GM21529 (cell line): ENCODE data around the gene PPP2R5D.
A peak's percentile ranks its signal among the peaks of the same experiment; 100 is the strongest.

Experiments used
- ATAC-seq: cut with Tn5 transposase; IDR thresholded peaks from one replicate; pipeline ENCODE4 v1.9.1; 2021; ENCODE audit not compliant: unreplicated experiment

PPP2R5D gene

DNA sequence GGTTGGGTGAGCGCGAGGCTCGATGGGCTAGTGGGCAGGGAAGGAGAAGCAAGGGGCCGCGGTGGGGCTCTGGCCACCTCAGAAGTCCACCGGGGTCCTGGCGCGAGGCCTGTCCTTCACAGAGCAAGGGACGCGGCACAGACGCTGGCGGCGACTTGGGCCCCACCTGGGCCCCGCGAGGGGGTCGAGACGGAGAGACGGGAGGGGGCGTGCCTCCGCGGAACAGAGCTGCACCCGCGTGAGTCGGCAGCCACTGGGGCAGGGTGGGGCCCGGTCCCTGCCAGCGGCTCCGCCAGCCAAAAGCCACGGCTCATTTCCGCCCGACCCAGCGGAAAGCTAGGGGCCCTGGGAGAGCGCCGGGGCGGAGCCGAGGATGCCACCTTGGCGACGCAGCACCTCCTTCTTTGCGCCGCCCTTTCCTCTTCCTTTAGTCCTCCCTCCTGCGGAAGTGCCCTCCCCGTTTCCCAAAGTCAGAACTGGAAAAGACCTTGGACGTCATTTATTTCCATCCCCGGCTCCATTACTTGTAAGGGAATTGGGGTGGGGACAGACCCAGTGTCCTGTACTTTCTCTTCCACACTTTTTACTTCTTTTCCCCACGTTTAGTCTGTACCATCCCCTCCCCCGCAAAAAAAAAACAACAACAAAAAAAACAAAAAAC is 69.3 kb downstream of the PPP2R5D start, which contains the start of gene CUL7:
Gene CUL7 (minus strand): TSS at position 307 of the 661 bp plus-strand sequence. CDS start 1,063 bp downstream, outside the sequence.
- peak; percentile 88 for ATAC-seq

DNA sequence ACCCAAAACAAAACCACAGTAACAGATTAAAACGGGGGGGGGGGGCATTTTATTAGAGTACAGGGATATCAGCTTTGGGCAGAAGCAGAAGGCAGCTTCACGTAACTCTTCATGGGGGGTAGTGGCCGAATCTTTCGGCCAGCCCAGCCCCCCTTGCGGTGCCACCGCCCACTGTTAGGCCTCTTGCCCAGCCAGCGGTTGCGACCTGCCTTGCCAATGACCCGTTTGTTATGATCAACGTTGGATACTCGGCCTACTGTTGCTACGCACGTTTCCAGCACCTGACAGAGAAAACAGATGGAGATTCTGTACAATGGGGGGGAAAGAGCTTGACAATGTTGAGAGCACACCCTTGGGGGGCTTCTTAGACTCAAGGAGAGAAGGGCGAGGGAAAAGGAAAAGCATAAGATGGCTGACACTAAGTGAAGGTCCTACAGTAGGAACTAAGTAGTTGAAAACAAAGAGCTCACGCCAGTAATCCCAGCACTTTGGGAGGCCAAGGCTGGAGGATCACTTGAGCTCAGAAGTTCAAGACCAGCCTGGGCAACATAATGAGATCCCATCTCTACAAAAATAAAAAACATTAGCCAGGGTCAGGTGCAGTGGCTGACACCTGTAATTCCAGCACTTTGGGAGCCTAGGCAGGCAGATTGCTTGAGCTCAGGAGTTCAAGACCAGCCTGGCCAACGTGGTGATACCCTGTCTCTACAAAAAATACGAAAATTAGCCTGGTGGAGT is 70.0 kb downstream of the PPP2R5D start:
- no peak for ATAC-seq

DNA sequence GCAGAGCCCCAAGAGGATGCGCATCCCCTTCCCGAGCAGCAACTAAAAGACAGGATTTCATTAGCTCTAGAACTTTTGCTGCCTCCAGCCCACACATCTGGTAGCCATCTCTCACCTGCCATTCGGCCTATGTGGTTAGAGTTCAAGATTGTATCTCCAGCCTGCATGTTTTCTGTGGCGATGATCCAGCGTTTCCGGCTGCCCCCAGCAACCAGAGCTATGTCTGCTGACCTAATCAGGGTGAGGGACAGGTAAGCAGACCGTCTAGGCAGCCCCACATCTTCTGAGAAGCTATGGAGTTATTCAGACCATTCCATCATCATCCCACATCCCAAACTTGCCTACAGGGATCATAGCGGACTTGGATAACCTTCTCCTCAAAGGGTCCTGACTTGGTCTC is 71.6 kb downstream of the PPP2R5D start:
- no peak for ATAC-seq

DNA sequence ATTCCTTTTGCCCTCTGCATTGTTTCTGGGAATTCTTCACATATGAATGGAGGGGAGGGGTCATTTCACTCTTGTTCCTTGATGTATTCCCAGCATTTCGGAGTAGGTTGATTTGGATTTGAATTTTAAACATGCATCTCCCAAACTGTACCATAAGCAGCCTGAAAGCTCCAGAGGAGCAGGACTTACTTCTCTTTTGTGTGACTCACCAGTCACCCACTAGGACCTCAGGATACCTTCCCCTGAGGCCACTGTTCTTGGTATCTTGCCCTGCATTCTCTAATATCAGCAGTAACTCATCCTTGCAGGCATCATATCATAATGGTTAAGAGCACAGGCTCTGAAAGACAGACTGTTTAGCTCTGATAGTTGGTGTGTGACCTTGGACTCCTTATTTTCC is 74.2 kb downstream of the PPP2R5D start:
- ATAC-seq: no peak

DNA sequence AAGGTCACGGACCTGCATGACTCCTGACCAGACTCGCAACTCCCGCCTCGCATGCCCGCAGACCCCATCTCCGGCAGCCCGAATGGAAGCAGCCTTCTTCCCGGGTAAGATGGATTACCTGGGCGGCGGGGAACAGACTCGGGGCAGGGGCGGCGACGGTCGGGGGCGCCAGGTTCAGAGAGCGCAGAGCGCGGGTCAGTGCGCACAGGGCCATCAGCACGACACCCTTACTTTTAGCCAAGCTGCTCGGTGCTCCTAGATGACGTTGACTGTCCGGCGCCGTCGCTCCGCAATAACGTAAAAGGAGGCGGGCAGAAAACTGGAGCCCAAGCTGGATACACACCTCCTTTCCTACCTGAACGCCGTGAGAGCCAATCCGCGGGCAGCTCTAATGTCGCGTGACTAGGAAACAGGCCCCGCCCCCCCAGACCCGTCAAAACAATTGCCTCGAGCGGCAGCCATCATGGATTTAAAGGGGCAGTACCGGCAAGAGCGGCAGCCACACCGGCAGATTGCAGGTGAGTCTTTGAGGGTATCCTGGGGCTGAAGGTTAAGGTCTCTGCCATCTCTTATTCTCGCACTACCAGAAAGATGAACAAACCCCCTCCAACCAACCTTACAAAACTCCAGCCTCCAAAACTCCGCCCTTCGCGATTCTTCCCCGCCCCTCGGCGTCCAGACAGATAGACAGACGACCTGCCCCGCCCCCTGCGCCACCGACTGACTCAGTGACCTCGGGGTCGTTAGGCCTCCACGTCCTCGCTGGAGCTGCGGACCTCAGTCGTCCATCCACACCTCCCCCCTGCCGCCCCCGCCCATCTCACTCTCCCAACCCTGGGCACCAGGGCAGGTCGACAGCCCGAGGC is 75.0 kb downstream of the PPP2R5D start, which contains the start of the genes KLC4 and MRPL2:
Gene KLC4 (plus strand): TSS at position 464 of the 866 bp plus-strand sequence. CDS start 1,705 bp downstream, outside the sequence.
Gene MRPL2 (minus strand): TSS at position 267 of the 866 bp plus-strand sequence. CDS start 53 bp downstream, at position 214.
- ATAC-seq: peak; percentile 85

DNA sequence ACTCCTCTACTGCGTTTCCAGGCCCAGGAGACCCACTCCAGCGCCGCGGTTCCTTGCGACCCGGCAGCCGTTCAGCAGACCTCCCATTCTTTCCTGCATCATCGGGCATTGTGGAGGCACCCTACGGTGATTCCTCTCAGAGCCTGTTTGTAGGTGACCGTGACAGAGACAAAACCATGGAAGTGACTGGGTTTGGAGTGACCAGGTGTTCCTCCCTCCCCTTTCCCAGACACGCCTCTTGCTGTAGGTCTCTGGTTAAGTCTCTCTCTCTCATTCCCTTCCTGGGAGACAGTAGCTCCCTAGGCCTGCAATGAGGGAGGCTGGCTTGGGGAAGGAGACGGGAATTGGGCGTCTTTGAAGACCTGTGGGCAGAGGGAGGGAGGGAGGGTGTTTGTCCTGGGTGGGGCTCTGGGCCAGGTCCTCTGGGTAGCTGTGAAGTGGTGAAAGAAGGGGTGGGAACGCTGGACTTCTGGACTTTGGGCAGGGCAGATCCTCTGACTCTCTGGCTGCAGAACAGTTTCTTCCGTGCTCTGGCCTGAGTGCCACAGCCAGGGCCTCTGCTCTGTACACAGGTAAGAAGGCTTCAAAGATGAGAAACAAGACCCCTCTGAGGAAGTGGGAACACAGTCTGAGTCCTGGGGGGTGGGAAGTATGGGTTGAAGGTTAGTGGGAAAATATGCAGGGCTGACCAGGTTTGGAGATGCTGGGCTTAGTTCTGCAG is 75.8 kb downstream of the PPP2R5D start:
- ATAC-seq: no peak

DNA sequence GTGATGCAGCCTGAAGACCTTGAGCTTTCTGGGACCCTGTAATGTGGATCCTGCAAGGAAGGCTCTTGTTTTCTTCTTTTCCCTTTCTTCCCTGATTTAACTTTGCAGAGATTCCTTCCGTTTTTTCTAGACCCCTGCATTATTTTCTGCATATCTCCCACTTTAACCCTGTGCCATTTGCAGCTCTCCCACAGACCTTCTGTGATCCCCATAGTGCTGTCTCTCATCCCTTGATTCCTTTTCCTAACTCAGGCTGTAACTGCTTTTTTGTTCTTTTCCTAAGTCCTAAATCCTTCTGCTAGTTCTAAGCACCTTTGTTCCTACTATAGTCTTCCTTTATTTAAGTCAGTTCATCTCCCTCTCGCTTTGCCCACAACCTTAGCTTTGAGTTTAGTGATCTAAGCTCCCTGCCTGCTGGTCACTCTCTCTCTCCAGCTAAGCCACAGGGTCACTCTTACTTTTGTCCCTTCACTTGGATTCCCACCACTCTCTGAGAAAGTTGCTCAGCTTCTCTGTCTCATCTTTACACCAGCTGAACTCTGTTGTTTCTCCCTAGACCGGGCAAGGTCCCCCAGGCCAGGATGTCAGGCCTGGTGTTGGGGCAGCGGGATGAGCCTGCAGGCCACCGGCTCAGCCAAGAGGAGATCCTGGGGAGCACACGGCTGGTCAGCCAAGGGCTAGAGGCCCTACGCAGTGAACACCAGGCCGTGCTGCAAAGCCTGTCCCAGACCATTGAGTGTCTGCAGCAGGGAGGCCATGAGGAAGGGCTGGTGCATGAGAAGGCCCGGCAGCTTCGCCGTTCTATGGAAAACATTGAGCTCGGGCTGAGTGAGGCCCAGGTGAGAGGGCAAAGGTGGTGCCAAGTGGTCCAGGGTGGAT is 76.6 kb downstream of the PPP2R5D start:
- no peak for ATAC-seq

DNA sequence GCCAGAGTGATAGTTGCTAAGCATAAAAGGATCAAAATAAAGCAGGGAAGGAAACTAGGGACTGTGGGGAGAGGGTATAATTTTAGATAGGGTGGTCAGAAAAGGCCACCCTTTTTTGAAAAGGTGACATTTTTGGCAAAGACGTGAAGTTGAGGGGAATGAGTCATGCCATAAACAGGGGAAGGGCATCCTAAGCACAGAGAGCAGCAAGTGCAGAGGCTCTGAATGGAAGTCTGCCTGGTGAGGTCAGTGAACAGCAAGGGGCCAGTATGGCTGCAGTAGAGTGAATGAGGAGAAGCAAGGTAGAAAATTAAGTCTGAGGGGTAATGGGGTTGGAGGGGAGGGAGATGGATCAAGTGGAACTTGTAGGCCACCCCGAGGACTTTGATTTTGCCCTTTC is 77.5 kb downstream of the PPP2R5D start:
- ATAC-seq: no peak
